ENCODE results near the gene OLA1. TPM values are rescaled to one million over a fixed set of nuclear protein-coding genes. Genes with fewer than 3 reads are reported as not detected.

The OLA1 gene
- total RNA-seq, 3 donors from 2014 or later = 55.3 to 65.8 (median 58.4) TPM

- ATAC-seq = no peak
- no peak for DNase-seq
- Histone ChIP-seq H3K36me3 (ENCODE audit: low read depth) (no peaks in the 10 kb centered on the region), H3K9me3 (no peaks in the 10 kb centered on the region), H3K4me3 (no peak overlapping the region), H3K4me1 (ENCODE audit: low read depth) (no peaks in the 10 kb centered on the region)
- TF ChIP-seq, protein P1, sequence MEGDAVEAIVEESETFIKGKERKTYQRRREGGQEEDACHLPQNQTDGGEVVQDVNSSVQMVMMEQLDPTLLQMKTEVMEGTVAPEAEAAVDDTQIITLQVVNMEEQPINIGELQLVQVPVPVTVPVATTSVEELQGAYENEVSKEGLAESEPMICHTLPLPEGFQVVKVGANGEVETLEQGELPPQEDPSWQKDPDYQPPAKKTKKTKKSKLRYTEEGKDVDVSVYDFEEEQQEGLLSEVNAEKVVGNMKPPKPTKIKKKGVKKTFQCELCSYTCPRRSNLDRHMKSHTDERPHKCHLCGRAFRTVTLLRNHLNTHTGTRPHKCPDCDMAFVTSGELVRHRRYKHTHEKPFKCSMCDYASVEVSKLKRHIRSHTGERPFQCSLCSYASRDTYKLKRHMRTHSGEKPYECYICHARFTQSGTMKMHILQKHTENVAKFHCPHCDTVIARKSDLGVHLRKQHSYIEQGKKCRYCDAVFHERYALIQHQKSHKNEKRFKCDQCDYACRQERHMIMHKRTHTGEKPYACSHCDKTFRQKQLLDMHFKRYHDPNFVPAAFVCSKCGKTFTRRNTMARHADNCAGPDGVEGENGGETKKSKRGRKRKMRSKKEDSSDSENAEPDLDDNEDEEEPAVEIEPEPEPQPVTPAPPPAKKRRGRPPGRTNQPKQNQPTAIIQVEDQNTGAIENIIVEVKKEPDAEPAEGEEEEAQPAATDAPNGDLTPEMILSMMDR (IDR thresholded peaks at IDR 0.05) = no peak
- intact Hi-C loops (cut with DNase I, micrococcal nuclease) = no loop called here
These were observed 157.9 kb downstream of the OLA1 start for GRCh38 chr2:174090476-174090875.

DNA sequence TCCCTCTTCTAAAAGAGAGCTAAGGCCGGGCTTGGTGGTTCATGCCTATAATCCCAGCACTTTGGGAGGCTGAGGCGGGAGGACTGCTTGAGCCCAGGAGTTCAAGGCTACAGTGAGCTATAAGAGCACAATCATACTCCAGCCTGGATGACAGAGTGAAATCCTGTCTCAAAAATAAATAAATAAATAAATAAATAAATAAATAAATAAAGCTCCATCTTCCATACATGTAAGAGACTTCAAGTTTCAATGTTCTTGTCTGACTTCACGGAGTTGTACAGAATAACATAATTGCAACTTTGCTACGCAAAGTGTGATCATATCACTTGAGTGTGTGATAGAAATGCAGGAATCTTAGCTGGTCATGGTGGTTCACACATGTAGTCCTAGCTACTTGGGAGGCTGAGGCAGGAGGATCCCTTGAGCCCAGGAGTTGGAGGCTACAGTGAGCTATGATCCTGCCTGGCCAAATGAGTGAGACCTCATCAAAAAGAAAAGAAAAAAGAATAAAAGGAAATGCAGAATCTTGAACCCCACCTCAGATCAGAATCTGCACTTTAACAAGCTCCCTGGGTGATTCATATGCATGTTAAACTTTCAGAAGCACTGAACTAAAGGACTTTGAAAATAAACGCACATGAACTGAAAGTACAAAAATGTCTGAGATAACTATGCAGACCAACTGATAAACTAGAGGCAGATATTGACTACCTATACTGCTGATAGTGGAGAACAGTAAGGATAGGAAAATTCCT is 159.4 kb downstream of the OLA1 start:
- TF ChIP-seq, protein P1 (IDR thresholded peaks at IDR 0.05) = no peak
- DNase-seq = no peak

GRCh38 chr2:174086708-174087107 is 161.6 kb downstream of the OLA1 start:
- no peak overlapping the region for H3K4me3 ChIP-seq
- ATAC-seq (no peak), DNase-seq (no peak)
- no peaks in the 10 kb centered on the region for H3K36me3 ChIP-seq (ENCODE audit: low read depth)
- H3K9me3 ChIP-seq = no peaks in the 10 kb centered on the region
- TF ChIP-seq, protein P1 (IDR thresholded peaks at IDR 0.05) = no peak
- intact Hi-C loops (cut with DNase I, micrococcal nuclease) = no loop called here
- no peaks in the 10 kb centered on the region for H3K4me1 ChIP-seq (ENCODE audit: low read depth)

More for the DNA sequence above, 159.4 kb downstream of the OLA1 start:
- intact Hi-C loops (cut with DNase I, micrococcal nuclease) = no loop called here
- H3K36me3 ChIP-seq (ENCODE audit: low read depth) = no peaks in the 10 kb centered on the region
- no peaks in the 10 kb centered on the region for H3K4me1 ChIP-seq (ENCODE audit: low read depth)
- no peak overlapping the region for H3K4me3 ChIP-seq
- no peaks in the 10 kb centered on the region for H3K9me3 ChIP-seq
- no peak for ATAC-seq

- Histone ChIP-seq H3K4me1 (ENCODE audit: low read depth) (no peaks in the 10 kb centered on the region), H3K36me3 (ENCODE audit: low read depth) (no peaks in the 10 kb centered on the region), H3K9me3 (no peaks in the 10 kb centered on the region), H3K4me3 (no peak overlapping the region)
- TF ChIP-seq, protein P1 (IDR thresholded peaks at IDR 0.05) = no peak
- DNase-seq = no peak
- no peak for ATAC-seq
- intact Hi-C loops (cut with DNase I, micrococcal nuclease) = no loop called here
These were observed 162.6 kb downstream of the OLA1 start for GRCh38 chr2:174085781-174086180.

GRCh38 chr2:174083843-174084458 is 164.4 kb downstream of the OLA1 start:
- Histone ChIP-seq H3K9me3 (no peaks in the 10 kb centered on the region), H3K4me1 (ENCODE audit: low read depth) (no peaks in the 10 kb centered on the region), H3K36me3 (ENCODE audit: low read depth) (no peaks in the 10 kb centered on the region), H3K4me3 (no peak overlapping the region)
- no peak for ATAC-seq
- intact Hi-C loops (cut with DNase I, micrococcal nuclease) = no loop called here
- TF ChIP-seq, protein P1 (IDR thresholded peaks at IDR 0.05) = no peak
- no peak for DNase-seq
